Activated gamma-delta T cell treated with Interleukin-2 at 50 U/mL for 16 hours (primary cell): ENCODE results near the gene DTD2.
"Not testable (repeated sequence)": the region's sequence is repeated elsewhere in the genome, so short reads cannot be mapped to it uniquely, and the experiment has no call there.

Experiments used
- DNase-seq: peaks from one replicate; pipeline ENCODE4 v3.0.0-alpha.2; 2020

Gene DTD2

DNA sequence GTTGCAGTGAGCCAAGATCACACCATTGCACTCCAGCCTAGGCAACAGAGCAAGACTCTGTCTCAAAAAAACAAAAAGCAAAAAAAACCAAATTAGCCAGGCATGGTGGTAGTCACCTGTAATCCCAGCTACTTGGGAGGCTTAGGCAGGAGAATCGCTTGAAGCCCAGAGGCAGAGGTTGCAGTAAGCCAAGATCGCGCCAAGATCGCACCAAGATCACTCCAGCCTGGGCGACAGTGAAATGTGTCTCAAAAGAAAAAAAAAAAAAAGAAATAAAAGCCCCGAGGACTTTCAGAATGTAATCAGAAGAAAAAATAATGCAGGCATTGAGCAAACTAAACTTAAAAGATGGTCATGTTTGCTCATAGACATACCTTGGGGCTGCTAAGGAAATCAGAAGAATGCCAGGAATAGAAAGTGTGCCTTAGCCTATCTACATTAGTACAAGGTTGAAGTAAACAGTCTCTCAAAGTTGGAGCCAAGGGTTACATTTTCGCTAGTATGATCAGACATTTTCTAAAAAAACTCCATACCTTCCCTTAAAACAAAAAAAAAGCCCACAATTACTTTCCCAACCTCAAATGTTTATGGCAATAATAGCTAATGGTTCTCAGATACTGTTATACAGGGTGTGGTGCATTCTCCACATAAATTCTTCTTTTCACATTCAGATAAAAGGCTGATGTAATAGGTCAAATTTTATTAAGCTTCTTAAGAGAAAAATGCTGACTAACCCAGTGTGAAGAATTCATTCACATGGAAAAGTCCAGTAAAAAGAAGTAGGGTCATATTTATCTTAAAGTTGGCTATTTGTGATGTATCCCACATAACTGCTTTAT is 15.8 kb downstream of the DTD2 start:
- no peak for DNase-seq

DNA sequence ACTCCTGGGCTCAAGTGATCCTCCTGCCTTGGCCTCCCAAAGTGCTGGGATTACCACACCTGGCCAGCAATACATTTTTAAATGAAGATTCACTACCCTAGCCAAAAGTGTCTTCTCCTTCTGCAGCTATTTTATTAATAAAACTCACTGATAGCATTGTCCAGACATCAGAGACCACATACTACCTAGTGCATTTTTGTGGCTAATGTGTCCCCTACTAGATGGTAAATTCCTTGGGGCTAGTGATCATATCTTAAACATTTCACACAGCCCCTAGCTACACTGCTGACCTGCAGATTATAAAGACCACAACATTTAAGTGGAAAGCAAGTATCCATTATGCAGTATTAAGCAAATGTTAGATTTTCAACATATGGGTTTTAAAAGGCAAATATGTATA is 17.0 kb downstream of the DTD2 start:
- no peak for DNase-seq

DNA sequence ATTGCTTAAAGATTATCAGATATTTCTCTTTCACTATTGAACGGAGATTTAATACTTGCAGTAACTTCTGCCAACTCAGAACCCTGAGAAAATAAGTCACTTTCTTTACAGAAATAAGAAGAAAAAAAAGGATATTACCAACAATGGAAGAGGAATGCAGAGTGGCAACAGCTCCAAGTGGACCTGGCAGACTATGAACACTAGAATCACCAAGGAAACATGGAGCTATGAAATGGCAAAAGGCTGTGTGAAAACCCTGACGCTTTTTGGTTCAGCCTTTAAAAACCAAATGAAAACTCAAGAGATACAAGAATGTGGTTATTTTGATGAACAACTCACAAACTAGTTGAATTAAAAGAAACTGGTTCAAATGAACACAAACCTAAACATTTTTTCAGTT is 17.7 kb downstream of the DTD2 start:
- no peak for DNase-seq

DNA sequence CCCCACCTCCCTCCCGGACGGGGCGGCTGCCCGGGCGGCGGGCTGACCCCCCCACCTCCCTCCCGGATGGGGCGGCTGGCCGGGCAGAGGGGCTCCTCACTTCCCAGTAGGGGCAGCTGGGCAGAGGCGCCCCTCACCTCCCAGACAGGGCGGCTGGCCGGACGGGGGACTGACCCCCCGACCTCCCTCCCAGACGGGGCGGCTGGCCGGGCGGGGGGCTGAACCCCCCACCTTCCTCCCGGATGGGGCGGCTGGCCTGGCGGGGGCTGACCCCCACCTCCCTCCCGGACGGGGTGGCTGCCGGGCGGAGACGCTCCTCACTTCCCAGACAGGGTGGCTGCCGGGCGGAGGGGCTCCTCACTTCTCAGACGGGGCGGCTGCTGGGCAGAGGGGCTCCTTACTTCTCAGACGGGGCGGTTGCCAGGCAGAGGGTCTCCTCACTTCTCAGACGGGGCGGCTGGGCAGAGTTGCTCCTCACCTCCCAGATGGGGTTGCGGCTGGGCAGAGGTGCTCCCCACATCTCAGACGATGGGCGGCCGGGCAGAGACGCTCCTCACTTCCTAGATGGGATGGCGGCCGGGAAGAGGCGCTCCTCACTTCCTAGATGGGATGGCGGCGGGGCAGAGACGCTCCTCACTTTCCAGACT is 20.1 kb downstream of the DTD2 start:
- not testable (repeated sequence) for DNase-seq

DNA sequence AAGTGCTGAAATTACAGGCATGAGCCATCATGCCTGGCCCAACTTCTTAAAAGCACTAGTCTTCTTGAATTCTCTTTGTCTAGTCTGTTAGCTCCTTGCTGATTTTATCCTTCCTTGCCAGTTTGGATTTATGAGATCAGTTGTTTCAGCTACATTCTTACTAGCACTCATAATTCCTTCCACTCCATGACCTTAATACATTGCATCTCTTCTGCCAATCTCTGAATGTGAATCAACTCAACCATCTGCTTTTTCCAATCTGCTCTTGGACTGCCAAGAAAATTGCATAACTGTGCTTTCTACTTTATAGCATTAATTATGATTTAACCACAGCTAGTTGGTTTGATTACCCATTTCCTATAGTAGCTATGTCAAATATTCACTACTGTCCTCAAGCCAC is 22.0 kb downstream of the DTD2 start:
- no peak for DNase-seq

DNA sequence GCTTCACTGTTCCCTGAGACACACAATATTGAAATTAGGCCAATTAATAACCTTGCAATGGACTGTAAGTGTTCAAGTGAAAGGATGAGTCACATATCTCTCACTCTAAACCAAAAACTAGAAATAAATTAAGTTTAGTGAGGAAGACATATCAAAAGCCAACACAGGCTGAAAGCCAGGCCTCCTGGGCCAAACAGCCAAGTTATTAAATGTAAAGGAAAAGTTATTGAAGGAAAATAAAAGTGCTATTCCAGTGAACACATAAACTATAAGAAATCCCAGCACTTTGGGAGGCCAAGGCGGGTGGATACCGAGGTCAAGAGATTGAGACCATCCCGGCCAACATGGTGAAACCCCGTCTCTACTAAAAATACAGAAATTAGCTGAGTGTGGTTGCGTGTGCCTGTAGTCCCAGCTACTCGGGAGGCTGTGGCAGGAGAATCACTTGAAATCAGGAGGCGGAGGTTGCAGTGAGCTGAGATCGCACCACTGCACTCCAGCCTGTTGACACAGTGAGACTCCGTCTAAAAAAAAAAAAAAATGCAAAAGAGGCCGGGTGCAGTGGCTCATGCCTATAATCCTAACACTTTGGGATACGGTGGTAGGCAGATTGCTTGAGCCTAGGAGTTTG is 26.6 kb downstream of the DTD2 start:
- no peak for DNase-seq

DNA sequence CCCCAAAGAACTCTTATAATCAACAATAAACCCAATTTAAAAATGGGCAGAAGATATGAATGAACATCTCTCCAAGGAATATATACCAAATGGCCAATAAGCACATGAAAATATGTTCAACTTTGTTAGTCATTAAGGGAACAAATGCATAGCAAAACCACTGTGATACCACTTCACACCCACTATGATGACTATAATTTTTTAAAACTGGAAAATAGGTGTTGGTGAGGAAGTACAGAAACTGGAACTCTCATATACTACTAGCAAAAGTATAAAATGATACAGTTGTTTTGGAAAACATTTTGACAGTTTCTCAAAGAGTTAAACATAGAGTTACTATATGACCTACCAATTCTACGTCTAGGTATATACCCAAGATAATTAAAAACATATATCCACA is 27.5 kb downstream of the DTD2 start:
- no peak for DNase-seq

DNA sequence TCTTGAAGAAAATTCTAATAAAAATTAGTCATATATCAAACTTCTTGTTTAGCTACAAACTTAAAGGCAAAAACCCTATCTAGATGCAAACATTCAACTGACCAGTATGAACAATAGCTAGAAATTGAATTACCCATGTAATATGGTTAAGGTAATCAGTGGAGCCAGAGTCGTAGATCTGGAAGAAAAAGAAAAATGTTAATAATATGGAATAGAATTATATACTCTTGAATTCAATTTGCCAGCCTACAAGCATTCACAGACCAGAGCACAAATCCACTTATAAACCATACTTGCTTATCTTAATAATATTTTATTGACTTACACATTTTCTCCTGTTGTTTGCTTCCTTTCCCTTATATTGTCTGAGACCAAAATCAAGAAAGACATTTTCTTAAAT is 29.3 kb downstream of the DTD2 start:
- no peak for DNase-seq

DNA sequence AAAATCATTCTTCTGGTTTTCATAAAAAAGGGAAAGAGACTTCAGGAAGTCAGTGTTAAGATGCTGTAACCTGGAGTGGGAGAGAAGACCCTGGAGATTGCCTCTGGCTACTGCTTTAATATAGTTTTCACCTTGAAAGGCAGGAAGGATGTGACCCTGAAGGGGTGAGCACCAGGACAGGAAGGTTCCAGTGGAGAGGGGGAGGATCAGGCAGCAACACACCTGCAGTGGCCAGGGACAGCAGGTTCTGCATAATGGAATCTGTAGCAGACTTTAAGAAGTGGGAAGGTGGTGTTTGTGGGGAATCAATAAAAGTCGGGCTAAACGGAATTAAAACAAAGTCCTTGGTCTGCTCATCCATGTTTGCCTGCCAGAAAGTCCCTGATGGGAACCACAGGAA is 30.6 kb downstream of the DTD2 start:
- no peak for DNase-seq

DNA sequence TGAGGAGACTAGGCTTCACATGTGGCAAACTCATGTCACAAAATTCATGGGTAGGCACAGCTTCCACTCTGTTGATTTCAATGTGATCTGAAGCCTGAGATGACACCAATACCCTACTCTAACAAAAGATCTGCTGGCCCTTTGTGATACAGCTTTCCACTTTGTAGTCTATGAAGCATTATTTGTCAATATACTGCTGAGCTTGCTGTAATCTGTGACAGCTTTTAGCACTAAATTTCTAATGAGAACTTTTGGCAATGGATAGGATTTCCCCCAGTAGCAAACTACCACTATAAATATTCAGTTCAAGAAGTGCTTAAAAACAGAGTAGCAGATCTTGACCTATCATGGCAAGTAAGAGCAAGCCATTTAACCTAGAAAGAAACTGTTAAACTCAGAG is 31.4 kb downstream of the DTD2 start:
- DNase-seq = no peak

DNA sequence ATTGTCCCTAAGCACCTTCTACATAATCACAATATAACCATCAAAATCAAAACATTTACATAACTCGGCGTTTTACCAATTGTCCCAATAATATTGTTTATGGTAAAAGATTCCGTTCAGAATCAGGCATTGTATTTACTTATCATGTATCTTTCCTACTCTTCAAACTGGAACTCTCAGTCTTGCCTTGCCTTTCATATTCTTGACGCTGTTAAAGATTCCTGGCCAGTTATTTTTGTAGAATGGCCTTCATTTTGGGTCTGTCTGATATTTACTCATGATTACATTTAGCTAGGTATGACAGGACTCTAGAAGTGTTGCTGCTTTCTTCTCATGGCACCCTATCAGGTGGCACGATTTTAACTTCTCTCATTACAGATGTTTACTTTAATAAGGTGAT is 36.1 kb downstream of the DTD2 start:
- no peak for DNase-seq

DNA sequence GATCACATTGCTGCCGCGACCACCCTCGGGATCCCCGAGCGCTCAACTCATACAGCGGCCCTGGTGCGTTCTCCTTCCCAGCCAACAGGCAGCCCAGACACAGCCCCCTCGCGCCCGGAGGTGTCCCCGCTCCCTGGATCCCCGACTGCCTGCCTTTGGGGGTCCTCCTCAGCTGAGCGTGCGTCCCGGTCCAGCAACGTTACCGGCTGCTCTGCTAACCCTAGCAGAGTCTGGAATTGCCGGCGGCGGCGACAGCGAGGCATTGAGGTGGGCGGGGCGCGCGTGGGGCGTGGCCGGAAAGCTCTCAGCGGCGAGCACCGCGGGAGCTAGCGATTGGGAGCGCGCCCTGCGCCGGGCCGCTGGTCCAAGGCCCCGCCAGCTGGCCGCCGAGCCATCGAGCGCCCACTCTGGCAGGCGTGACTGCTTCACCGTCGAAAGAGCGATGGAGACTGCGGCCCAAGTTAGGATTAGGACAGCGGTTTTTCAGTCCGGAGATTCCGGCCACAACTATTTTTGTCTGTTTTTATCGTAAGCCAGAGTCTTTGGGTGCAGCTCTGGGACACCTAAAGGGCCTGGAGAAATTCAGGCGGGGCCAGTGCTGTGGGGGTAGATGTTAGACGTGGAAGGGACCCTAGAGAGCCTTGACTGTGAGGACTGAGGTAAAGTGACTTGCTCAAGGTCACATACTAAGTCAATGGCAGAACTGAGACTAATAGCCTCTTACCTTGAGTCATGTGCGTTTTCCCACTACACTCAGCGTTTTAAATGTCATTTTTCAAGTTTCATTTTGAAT is 36.8 kb downstream of the DTD2 start, which contains the start of gene HEATR5A:
HEATR5A (minus strand) TSS at position 232 of the 793 bp plus-strand sequence. CDS start 17,575 bp downstream, outside the sequence.
- DNase-seq = peak; percentile 90

DNA sequence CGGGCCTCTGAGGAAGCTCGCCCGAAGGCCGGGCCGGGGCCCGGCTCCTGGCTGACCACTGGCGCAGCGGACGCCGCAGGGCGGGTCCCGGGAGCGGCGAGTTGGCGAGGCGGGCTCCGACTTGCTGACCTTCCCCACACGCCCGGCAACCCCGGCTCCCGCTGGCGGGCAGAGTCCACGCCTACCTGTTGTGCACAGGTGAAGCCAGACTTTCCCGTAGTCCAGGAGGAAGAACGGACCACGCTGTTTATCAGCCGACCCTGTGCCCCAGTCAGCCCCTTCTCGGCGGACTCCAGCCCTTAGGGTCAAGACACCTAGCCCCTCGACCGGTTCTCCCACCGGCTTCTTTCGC is 37.4 kb downstream of the DTD2 start:
- DNase-seq = peak; percentile 7

DNA sequence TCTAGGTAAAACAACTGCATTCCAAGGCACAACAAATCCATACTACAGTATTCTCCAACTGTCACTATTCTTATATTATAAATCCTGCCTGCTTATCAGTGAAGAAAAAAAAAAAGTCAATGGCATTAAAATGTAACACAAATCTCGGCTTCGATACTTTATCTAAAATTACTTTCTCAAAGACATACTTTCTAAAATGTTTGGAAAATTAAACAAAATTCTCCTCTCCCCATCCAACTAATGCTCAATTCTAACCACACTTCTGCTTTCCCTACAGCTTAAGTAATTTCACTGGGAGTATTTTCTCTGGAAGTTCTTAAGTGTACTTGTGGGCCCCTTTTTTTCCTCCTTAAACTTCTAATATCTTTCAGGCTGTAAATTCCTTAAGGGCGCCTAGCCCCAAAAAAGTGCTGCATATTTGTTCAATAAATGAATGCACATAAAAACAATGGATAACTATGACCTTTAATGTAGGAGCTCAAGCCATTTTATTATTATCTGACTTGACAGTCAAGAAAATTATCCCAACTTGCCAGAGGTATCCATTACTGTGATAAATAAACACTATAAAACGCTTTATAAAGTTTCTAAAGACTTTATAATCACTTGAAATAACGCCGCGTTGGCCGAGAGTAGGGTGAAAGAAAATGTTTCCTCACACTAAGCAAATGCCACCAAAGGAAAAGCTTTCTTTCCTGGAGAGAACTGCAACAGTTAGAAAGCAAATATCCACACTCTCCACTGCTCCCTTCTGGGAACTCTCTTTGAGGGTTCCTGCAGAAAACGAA is 37.9 kb downstream of the DTD2 start:
- no peak for DNase-seq

DNA sequence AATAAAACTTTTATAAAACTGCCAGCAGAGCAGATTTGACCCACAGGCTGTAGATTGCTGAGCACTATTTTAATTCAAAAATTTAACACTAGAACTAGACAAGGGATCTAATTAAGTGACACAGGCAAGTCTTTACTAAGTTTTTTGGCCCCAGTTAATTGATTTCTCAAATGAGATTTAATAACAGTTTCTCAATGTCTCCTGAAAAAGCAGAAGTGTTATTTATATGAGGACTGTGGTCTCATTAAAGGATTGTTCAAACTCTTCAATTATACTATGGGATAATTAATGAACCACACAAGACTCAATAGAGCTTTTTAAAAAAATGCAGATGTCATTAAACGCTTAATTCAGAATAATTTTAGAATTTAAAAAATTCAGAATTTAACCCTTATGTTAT is 38.9 kb downstream of the DTD2 start:
- DNase-seq = no peak

DNA sequence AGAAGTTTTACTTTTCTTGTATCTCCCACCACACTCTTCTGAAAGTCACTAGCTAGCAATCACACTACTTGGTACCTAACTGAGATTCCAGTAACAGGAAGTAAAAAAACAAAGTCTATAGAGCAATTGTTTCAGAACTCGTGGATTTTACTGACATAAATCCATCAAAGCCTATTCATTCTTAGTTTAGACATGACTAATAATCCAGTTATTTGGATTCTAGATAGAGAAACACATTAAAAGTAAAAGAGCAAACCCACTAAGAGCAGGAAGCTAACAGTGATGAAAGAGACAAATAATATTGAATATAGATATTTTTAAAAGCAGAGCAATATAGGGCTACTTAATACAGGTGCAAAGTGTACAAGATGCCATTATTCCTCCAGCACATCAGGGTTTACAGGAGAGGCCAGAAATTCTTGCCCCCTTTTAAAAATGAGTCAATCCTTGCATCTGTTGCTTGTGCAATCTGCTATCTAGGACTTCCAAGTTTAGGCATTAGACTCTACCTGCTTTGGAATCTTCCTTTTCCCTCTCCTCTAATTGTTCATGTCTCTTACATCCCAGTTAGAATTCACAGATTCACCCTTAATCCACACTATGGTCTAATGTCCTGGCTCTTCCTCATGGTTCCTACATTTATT is 43.0 kb downstream of the DTD2 start:
- no peak for DNase-seq

DNA sequence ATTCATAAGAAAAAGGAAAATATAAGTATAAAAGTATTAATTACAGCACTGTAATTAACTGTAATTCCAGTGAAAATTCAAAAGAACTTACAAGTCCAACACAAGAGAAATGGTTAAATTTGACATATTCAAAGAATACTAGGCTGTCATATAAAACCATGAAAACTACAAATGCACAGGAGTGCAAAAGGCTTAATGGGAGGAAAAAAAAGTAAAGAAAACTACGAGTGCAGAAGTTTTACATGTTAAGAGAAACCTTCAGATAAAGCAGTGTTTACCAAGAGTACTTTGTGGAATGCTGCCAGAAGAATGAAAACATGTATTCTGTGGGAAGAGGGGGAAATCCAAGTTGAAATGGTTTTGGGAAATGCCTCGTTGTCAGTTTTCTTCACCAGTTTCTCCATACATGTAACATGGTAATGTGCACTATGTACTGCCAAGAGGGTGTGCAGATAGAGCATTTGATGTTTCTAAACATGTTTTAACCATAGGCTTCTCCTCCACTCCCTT is 46.0 kb downstream of the DTD2 start:
- no peak for DNase-seq

DNA sequence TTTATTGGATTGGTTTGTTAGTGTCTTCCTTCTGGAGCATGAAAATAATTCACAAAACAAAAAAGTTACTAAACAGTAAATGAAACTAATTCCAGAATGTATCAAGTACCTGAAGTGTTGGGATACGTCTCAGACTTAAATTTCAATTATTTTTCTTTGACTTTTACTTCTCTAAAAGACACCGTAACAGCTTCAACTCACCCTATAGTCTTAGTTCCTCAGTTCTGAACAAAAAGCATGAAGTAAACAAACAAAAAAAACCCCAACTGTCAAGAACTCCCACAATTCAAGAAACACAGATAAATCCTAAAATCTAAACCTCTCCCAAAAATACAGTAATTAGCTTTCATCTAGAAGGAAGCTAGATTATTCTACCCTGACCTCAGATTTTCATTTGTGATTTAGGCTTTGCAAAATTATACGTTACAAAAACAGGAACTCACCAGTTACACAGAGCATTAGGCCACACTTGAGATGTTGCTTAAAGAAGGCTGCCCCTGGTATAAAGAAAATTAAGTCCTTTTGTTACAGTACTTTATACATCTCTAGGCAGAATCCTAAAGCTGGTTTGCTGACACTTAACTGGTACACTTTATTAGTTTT is 47.2 kb downstream of the DTD2 start:
- DNase-seq = no peak

DNA sequence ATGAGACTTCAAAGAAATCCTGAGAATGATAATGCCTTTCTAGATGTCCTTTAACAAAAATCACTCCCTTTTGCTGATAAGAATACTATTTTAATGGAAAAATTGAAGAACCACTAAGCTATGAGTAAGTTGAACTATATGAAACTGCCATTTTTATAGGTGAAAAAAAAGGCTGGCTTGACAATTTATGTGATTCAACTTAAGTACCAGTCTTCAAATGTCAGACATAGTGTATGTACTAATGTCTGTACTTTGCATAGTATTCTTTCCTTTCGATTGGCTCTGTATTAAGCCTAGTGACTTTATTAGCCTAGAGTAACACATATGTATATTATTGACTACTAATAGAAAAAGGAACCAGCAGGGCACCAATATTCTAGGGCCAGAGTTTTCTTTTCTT is 48.9 kb downstream of the DTD2 start:
- no peak for DNase-seq

DNA sequence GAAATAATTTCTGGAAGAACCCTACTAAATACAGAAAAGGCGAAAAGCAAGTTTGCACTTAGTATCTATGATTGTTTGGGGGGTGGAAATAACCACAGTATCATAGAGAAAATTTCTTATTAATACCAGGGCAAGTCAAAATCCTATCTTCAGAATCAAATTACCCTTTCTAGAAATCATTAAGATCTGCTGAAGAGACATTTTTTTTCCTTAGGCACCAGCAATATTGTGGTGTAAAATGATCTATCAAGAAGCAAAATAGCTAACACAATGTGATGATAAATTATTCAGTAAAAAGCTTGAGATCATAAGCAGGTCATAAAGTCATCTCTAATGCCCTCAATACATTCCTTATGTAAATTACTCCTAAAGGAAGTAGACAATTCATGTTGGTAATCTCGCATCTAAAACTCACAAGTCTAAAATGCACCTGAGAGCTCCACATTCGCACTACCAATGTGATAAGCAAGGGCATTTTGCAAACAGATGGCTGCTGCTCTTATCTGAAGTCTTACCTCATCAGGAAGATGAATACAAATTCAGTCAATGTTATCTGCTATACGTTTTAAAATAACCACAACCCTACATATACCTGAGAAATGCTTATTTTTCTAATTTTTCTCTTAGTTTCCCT is 51.6 kb downstream of the DTD2 start:
- no peak for DNase-seq

DNA sequence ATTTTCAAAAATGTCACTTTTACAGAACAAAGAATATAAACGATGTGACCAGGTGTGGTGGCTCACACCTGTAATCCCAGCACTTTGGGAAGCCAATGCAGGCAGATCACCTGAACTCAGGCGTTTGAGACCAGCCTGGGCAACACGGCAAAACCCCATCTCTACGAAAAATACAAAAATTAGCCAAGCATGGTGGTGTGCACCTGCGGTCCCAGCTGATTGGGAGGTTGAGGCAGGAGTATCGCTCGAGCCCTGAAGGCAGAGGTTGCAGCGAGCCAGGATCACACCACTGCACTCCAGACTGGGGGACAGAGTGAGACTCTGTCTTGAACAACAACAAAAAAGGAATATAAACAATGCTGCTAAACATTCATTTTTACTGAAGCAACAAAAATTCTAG is 52.2 kb downstream of the DTD2 start:
- no peak for DNase-seq
